Aorta (tissue), 5 donors: ENCODE results near the gene KLF11. TPM values are rescaled to one million over a fixed set of nuclear protein-coding genes. Genes with fewer than 3 reads are reported as not detected.
A peak's percentile ranks its signal among the peaks of the same experiment; 100 is the strongest.

ENCODE experiments used
- ATAC-seq: fragments of 200-7000 bp; cut with Tn5 transposase; one replicate; pipeline ENCODE4 v1.9.1; 2022; ENCODE audit warnings: moderate library complexity; ENCODE audit not compliant: low FRiP score
- DNase-seq, 2 donors: peaks; one replicate each; pipeline ENCODE4 v3.0.0-alpha.2; 2020
- H3K27ac ChIP-seq, 2 donors: one replicate each; pipeline ENCODE4 v1.5.1; 2013; ENCODE audit warnings: low read length in 2 of 2, mild to moderate bottlenecking in 2 of 2, moderate library complexity in 2 of 2, control low read depth in 1 of 2, inconsistent platforms in 1 of 2, low read depth in 1 of 2
- H3K27me3 ChIP-seq, 2 donors: one replicate each; pipeline ENCODE4 v1.6.1; 2013; ENCODE audit warnings: control low read depth in 1 of 2, low read length in 1 of 2, mild to moderate bottlenecking in 1 of 2, moderate library complexity in 1 of 2; ENCODE audit not compliant: insufficient read depth in 2 of 2, control insufficient read depth in 1 of 2
- H3K36me3 ChIP-seq, 2 donors: one replicate each; pipeline ENCODE4 v1.6.1; 2013; ENCODE audit warnings: control low read depth in 1 of 2, low read length in 1 of 2, mild to moderate bottlenecking in 1 of 2; ENCODE audit not compliant: insufficient read depth in 2 of 2, control insufficient read depth in 1 of 2
- H3K4me1 ChIP-seq, 2 donors: one replicate each; pipeline ENCODE4 v1.6.1; 2013; ENCODE audit warnings: low read length in 2 of 2, control low read depth in 1 of 2, mild to moderate bottlenecking in 1 of 2, moderate library complexity in 1 of 2; ENCODE audit not compliant: insufficient read depth in 2 of 2, control insufficient read depth in 1 of 2
- H3K4me3 ChIP-seq, 2 donors: one replicate each; pipeline ENCODE4 v1.5.1; 2013; ENCODE audit warnings: low read length in 2 of 2, control low read depth in 1 of 2, mild to moderate bottlenecking in 1 of 2
- H3K9me3 ChIP-seq: one replicate; pipeline ENCODE4 v1.6.1; 2013; ENCODE audit warnings: mild to moderate bottlenecking, low read length; ENCODE audit not compliant: control insufficient read depth
- WGBS, 2 donors: extraction: QIAGEN DNeasy Blood & Tissue Kit; methylation state at CpG; one replicate each; pipeline ENCODE4 v1.1.7; 2013; 5-methylcytosine and 5-hydroxymethylcytosine counted together
- intact Hi-C, 2 donors: fragments of 100-400 bp; cut with DNase I; formaldehyde crosslinking; loops; one replicate each; pipeline versions ENCODE4 v1.14.2 to v1.15.0; 2022
- polyA plus RNA-seq, 2 donors: library from polyadenylated mRNA; stranded (reverse); fragments of 200-250 nt; gene quantifications; one replicate each; pipeline ENCODE4 v1.2.3, GENCODE V29; 2013
- total RNA-seq, 2 donors: library from RNA; stranded (reverse); fragmentation: NEBNext Ultra II Directional; extraction: Animal tissue kit (Norgen Biotek cat#: 25700); gene quantifications; one replicate each; pipeline ENCODE4 v1.2.1, GENCODE V29; 2021
- donor health status: healthy with polysubstance abuse.
- donor health status: Bipolar disorder and iron deficiency.
- donor health status: DM: no; HTN: no; CAD: no.
- donor health status: DM: no; HTN: no; CAD: no.
- donor health status: DM: yes; HTN: yes; CAD: no.

The KLF11 gene
- total and polyA plus RNA-seq, 4 donors, result 7.8 to 33.6 (median 20.4) TPM

DNA sequence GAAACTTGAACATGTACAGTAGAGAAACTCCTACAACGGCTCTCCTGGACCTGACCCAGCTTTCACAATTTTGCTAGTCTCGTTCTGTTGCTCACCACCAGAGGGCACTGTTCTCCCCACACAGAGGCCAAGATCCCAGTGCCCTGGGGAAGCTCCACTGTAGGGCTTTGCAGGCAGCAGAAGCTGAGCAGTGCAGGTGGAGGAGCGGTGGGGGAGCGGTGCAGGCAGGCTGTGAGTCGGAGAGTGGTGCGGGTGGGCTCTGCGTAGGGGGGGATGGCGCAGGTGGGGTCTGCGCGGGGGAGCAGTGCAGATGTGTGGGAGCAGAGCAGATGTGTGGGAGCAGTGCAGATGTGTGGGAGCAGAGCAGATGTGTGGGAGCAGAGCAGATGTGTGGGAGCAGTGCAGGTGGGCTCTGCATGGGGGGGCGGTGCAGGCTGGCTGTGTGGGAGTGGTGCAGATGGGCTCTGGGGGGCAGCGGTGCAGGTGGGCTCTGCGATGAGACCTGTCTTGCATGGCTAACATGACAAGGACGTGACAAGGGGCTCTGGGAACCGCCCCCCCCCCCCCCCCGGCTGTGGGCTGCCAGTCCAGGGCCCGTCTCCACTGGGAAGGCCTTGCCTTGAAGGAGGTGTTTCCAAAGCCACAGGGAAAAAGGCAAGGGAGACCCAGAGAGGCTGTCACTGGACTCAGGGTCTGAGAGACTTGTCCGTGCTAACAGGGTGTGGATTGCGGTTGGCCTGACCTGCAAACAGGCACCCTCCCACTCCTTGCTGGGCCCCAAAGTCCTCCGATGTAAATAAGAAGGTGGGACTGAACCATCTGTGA, 29.5 kb downstream of the KLF11 start:
- Histone ChIP-seq H3K36me3 (no peaks in the 10 kb centered on the region), H3K4me3 (no peak overlapping the region), H3K27ac (no peak overlapping the region), H3K9me3 (no peaks in the 10 kb centered on the region), H3K27me3 (no peaks in the 10 kb centered on the region), H3K4me1 (no peaks in the 10 kb centered on the region)
- ATAC-seq (peak; percentile 92), DNase-seq (peak; percentile 86 to 89)
- 37 to 42% methylated on average over 20 of the region's 20 CpGs for WGBS, 2 donors
- intact Hi-C loops, result loop anchor here (1.0 to 5.0 kb wide), 4 partner anchors 24 to 364 kb away; no protein-coding TSS in a partner anchor

GRCh38 chr2:10073706-10074105, 30.4 kb downstream of the KLF11 start:
- Histone ChIP-seq H3K4me1 (no peaks in the 10 kb centered on the region), H3K4me3 (no peak overlapping the region), H3K9me3 (no peaks in the 10 kb centered on the region), H3K27ac (no peak overlapping the region), H3K27me3 (no peaks in the 10 kb centered on the region), H3K36me3 (no peaks in the 10 kb centered on the region)
- no peak for ATAC-seq
- 72 to 78% methylated on average over 8 of the region's 8 CpGs for WGBS, 2 donors
- no peak for DNase-seq
- intact Hi-C loops, result loop anchor here (2.0 to 5.0 kb wide), 3 partner anchors 23 to 364 kb away; no protein-coding TSS in a partner anchor

- H3K27me3 ChIP-seq, result no peaks in the 10 kb centered on the region
- no peak overlapping the region for H3K4me3 ChIP-seq
- 91 to 93% methylated on average over 13 of the region's 13 CpGs for WGBS, 2 donors
- ATAC-seq, result no peak
- intact Hi-C loops, result no loop called here
- H3K36me3 ChIP-seq, result no peaks in the 10 kb centered on the region
- H3K9me3 ChIP-seq, result no peaks in the 10 kb centered on the region
- H3K27ac ChIP-seq, result no peak overlapping the region
- no peaks in the 10 kb centered on the region for H3K4me1 ChIP-seq
- DNase-seq, result no peak
Measured at GRCh38 chr2:10075101-10075500, 31.8 kb downstream of the KLF11 start.

DNA sequence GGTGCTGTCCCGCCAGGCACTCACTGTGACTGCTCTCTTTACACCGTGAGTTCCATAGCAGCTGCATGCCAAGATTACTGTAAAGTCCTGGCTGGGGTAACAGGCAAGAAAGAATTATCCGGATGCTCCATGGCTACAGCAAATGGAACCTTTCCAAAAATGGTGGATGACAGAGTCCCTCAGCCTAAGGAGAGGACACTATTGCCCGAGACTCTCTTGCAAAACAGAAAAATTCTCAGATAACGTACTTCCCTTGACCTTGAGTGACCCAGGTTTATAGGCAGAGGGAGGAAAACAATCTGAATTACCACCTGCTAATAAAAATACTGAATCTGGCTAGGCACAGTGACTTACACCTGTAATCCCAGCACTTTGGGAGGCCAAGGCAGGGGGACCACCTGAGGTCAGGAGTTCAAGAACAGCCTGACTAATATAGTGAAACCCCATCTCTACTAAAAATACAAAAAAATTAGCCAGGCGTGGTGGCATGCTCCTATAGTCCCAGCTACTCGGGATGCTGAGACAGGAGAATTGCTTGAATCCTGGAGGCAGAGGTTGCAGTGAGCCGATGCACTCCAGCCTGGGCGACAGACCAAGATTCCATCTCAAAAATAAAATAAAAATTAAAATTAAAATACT, 32.3 kb downstream of the KLF11 start:
- 78 to 82% methylated on average over 9 of the region's 9 CpGs for WGBS, 2 donors
- ATAC-seq, result no peak
- DNase-seq, result no peak
- Histone ChIP-seq H3K9me3 (no peaks in the 10 kb centered on the region), H3K27me3 (no peaks in the 10 kb centered on the region), H3K4me1 (no peaks in the 10 kb centered on the region), H3K4me3 (no peak overlapping the region), H3K36me3 (no peaks in the 10 kb centered on the region), H3K27ac (no peak overlapping the region)
- intact Hi-C loops, result no loop called here

DNA sequence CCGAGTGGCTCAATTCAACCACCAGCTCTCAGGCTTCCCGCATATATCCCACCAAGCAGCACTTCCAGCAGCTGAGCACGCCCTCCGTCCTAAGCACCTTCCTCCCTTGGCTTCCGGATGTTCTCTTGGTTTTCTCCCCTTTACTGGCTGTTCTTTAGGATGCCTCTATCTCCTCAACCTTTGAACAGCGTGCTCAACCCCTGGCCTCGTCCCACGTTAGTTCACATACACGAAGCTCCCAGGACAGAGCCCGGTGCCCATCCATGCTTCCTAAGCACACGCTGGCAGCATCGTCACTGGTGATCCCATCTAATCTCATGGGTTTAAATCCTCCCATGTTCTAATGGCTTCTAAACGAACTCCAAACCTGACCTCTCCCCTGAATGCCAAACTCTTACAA, 33.2 kb downstream of the KLF11 start:
- no peak for ATAC-seq
- WGBS, 2 donors, result 88 to 92% methylated on average over 13 of the region's 13 CpGs
- Histone ChIP-seq H3K36me3 (no peaks in the 10 kb centered on the region), H3K27ac (peak overlapping the region in 1 of 2 donors; percentile 4), H3K4me1 (no peaks in the 10 kb centered on the region), H3K27me3 (no peaks in the 10 kb centered on the region), H3K4me3 (no peak overlapping the region), H3K9me3 (no peaks in the 10 kb centered on the region)
- DNase-seq, result no peak
- intact Hi-C loops, result no loop called here

- intact Hi-C loops, result no loop called here
- Histone ChIP-seq H3K9me3 (no peaks in the 10 kb centered on the region), H3K4me1 (no peaks in the 10 kb centered on the region), H3K4me3 (no peak overlapping the region), H3K27me3 (no peaks in the 10 kb centered on the region), H3K36me3 (no peaks in the 10 kb centered on the region), H3K27ac (no peak overlapping the region)
- WGBS, 2 donors, result 94 to 95% methylated on average over 5 of the region's 5 CpGs
- DNase-seq (no peak), ATAC-seq (no peak)
Measured at GRCh38 chr2:10076988-10077527, 33.7 kb downstream of the KLF11 start.

DNA sequence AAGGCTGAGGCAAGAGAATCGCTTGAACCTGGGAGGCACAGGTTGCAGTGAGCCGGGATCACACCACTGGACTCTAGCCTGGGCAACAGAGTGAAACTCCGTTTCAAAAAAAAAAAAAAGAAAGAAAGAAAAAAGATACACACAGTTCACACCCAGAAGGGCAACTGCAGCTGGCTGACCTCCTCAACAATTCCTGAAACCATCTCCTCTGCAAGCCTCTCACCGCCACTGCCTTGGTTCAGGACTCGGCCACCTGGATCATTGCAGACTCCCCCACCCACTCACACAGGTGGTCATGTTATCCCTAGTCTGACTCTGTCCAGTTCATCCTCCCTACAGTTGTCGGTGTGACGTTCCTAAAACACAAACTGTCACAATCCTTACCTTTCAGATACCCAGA, 34.7 kb downstream of the KLF11 start:
- no peaks in the 10 kb centered on the region for H3K4me1 ChIP-seq

DNA sequence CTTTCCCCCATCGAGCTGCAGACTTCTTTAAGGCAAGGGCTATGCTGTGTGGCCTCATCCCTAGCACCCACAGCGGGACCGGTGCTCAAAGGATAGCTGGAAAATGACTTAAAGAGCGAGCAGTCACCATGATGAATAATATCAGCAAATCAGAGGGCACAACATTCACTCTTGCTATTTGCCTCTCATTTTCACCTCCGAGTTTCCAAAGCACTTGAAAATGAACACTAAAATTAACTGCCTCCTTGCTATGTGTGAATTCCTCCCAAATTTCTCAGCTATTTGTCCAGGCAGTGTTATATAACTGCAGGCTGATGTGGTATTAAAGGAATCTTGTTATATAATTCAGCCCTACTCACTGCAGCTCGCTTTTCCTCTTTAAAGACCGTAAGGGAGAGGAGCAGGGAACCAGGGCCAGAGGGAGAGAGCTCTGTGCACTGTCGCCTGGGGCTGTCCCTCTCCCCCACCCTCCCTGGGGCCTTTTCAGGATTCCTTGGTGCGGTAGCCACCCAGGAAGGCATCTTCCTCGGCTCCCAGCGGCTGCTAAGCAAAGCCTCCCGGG, 35.4 kb downstream of the KLF11 start:
- peak; percentile 56 for ATAC-seq
- H3K27me3 ChIP-seq, result no peaks in the 10 kb centered on the region
- DNase-seq, result no peak
- H3K27ac ChIP-seq, result peak overlapping the region; percentile 67 to 85
- H3K36me3 ChIP-seq, result no peaks in the 10 kb centered on the region
- H3K9me3 ChIP-seq, result no peaks in the 10 kb centered on the region
- 5 to 9% methylated on average over 12 of the region's 12 CpGs for WGBS, 2 donors
- H3K4me3 ChIP-seq, result peak overlapping the region; percentile 76 to 96
- intact Hi-C loops, result no loop called here
- H3K4me1 ChIP-seq, result no peaks in the 10 kb centered on the region

More for the DNA sequence above, 34.7 kb downstream of the KLF11 start:
- H3K36me3 ChIP-seq, result no peaks in the 10 kb centered on the region
- 88 to 93% methylated on average over 7 of the region's 7 CpGs for WGBS, 2 donors
- DNase-seq (no peak), ATAC-seq (no peak)
- intact Hi-C loops, result no loop called here
- H3K27ac ChIP-seq, result no peak overlapping the region
- H3K9me3 ChIP-seq, result no peaks in the 10 kb centered on the region
- no peak overlapping the region for H3K4me3 ChIP-seq
- H3K27me3 ChIP-seq, result no peaks in the 10 kb centered on the region
